GM19238 (cell line): Measurements from ENCODE around the gene PACRG.

ENCODE experiments used
- DNase-seq: peaks from one replicate; pipeline ENCODE4 v3.0.0; 2011; ENCODE audit warnings: low spot score; ENCODE audit not compliant: insufficient read length

PACRG gene

DNA sequence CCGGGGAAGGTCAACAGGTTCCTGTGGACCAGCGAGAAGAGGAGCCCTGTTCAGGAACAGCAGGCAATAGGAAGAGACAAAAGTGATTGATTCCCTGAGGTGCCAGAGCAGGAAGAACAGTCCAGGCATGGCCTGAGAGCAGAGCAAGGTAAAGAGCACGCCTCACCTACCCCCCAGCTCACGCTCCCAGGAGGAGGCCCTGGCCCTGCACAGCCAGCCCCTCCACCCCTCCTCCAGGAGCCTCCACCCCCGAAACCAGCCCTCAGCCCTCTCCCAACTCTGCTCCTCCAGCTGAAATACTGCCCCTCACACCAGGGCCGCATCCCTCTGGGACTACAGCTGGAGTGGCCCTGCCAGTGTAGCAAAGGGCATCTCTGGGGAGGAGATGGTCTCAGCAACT, 504.9 kb downstream of the PACRG start:
- DNase-seq = no peak

DNA sequence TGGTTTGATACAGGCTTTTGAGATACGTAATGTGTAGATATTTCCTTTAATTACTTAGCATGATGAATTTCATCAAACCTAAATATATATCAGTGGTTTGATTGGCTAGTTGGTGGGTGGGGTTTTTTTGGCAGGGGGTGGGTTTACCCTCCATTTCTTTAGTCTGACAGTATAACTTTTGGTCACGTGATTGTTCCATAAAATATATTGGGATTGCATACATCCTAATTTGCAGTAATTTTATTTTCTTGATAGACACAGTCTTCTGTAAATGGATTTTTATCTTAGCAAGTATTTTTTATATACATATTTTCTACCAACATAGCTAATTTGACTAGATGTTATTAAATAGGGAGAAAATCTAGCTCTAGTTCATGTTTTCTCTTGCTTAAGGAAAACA, 509.3 kb downstream of the PACRG start:
- no peak for DNase-seq

DNA sequence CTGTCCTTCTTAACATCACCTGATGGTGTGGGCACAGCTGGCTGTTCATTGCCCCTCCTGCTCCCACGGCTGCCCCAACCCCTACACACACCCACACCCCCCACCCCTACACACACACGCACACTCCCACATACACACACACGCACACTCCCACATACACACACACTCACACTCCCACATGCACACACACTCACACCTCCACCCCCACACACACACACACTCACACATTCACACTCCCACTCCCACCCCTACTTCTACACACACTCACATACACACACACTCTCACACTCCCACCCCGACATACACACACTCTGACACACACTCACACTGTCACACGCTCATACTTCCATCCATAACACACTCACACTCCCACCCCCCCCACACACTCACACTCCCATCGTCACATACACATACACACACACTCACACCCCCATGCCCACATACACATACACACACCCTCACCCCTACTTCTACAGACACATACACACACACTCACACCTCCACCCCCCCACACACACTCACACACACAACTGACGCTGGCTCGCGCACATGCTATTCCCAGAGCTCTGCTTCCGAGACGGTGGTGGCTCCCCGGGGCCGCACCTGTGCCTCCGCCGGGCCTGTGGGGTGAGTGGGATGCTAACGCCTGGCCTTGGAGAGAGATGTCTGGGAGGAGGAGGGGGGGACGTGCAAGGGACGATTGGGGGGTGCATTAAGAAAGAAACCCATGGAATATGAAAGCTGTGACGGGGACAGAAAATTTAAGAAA, 512.0 kb downstream of the PACRG start:
- no peak for DNase-seq

DNA sequence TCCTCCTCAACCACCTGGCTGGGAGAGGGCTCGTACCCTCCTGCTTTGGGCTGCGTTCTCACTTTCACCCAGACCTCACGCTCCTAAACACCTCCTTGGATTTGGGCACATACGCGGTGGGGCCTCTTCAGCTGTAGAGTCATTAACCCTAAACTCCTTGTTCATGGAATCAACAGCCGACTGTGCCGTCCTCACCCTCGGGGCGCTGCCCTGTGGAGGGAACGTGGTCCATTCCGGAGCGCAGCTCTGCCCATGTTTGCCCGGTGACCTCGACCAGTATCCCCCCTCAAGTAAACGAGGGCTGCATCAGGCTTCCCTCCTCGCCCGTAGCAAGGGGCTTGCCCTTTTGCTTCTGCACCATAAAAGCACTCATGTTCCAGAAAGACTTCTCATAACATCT, 512.8 kb downstream of the PACRG start:
- DNase-seq = no peak

DNA sequence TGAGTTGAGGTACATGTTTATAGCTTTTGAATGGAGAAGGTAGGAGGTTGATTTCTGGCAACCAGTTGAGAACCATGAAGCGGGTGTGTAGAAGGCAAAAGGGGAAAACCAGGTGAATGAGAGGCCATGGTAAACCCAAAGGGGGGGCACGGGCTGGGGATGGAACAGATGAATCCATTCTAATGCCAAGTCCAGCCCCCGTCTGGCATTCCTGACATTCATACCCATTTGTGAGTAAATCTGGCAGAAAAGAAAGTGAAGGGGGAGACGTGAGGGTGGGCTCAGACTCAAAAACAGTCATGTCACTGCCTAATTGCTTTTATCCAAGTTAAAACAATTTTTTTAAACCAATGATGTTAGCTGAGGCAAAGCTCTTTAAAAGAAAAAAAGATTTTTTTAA, 513.9 kb downstream of the PACRG start:
- DNase-seq = no peak

- no peak for DNase-seq
Measured at GRCh38 chr6:163243083-163243482, 515.3 kb downstream of the PACRG start.

GRCh38 chr6:163243692-163244589, 516.2 kb downstream of the PACRG start:
- DNase-seq = no peak

GRCh38 chr6:163248051-163248450, 520.3 kb downstream of the PACRG start:
- no peak for DNase-seq

DNA sequence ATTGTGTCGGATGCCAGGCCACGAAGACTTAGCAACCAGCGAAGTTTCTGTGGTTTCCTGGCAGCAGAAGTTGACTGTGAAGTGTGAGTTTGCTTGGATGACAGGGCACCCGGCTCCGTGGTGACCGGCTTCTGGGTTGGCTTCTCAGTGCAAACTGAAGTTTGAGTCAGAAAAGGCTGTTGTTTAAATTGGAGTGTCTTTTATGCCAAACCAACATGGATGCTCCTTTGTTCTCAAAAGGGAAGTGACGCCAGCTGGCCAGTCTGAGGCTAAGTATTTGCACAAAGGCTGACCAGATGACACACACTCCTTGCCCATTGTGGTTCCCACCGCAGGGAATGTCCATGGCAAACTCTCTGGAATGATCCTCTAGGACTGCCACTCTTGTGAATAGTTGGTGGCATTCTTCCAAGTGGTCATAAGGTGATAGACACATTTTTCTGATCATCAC, 521.9 kb downstream of the PACRG start:
- no peak for DNase-seq

GRCh38 chr6:163250116-163250515, 522.3 kb downstream of the PACRG start:
- DNase-seq = no peak

DNA sequence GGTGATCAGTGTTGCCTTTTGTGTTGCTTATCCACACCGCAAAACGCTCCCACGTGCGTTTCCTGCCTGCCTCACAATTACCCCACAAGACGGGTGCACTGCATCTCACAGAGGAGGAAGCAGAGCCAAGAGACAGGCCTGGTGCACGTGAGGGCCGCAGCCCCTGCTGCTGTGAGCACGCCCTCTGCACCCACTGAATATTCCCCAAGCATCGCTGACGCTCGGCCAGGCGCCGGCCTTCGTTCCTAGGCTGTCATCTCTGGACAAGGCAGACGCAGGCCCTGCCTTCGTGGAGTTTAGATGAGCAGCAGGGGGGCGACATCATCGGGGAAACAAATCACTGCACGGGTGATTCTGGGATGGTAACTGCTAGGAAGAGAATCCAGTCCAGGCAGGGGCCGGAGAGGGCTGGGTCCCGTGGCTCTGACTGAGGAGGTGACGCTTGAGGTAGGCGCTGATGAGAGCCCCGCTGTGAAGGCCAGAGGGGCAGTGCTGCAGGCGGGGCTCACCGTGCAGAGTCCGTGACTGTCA, 524.4 kb downstream of the PACRG start:
- DNase-seq = no peak

DNA sequence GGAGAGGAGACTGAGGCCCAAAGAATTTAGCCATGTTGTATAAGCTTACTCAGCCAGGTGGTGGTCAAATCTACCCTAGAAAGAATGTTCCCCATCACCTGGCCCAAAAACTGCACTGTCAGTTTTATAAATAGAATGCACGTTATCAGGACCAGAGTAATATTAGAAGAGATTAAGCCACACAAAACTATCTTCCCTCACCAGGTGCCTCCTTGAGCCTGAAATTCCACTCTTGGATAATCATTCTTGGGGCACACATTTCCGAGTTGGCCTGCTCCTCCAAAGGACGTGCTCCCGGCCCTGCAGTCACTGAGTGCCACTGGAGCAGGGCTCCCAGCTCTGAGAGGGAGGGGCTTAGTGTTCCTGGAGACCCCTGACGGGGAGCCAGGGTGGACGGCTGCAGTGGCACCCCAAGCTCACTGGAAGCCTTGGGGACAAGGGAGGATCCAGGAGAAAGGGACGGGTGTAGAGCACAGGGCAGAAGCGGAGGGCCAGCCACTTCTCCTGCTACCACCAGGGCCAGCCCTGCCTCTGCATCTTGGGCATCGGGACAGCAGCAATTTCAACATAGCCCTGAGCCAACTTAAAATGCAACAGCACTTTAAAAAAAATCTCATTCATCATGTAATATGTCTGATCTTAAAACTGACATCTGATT, 525.9 kb downstream of the PACRG start:
- DNase-seq = no peak

GRCh38 chr6:163254341-163254835, 526.6 kb downstream of the PACRG start:
- DNase-seq = no peak

- no peak for DNase-seq
Measured at GRCh38 chr6:163255265-163255664, 527.5 kb downstream of the PACRG start.

DNA sequence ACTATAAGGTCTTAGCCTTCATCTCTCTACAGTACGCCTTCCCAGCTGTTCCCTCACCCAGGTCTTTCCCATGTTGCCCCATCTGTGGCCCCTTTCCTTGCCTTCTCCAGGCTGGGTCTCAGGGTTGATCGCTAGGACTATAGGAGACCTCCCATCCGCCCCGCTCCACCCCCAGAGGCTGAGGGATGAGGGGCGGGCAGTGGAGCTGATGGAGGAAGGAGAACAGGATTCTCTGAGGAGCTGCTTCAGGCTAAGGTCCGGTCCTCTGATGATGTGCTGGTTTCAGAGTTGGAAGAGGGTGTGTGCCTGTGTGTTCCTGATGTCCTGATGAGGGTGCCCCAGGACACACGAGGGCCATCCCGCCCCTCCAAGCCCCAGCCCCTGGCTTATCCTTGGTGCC, 531.9 kb downstream of the PACRG start:
- no peak for DNase-seq

DNA sequence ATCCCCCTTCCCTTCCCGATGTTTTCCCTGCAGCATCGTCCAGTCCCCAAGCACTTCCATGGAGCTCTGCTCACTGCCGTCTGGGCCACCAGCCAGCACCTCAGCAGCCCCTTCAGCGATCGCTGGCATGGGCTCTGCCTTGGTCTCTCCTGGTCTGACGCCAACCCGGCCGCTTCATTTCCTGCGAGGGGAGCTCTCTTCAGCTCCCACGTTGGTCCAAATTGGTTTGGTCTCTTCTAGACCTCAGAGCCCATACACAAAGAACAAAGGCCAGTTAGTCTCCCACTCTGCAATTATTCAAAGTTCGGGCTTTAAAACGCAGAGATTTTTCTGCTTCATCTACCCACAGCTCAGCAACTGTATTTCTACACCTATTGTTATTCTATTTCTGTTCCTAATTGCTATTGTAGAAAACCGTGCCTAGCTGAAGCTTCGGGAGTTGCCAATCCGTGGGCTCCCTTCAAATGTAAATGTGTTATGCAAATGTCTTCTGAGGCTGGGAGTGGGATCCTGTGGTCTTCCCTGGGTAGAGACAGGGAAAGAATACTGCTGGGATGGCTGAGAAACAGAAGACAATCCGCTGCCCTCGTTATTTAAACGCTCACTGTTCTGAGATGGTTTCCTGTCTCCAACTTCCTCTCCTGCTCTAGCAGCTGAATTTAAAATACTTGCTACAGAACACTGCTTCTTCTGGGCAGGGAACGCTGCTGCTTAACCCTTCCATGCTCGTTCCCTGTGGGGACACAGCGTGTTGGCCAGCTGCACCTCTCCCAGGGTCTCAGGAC, 532.5 kb downstream of the PACRG start:
- no peak for DNase-seq

- DNase-seq = no peak
Measured at GRCh38 chr6:163260911-163261310, 533.1 kb downstream of the PACRG start.

GRCh38 chr6:163261361-163261760, 533.6 kb downstream of the PACRG start:
- no peak for DNase-seq

- DNase-seq = no peak
Measured at GRCh38 chr6:163262080-163262479, 534.3 kb downstream of the PACRG start.

- no peak for DNase-seq
Measured at GRCh38 chr6:163263196-163263595, 535.4 kb downstream of the PACRG start.
